Natural killer cell (primary cell): Measurements from ENCODE around the gene ACOT7. TPM values are rescaled to one million over a fixed set of nuclear protein-coding genes. Genes with fewer than 3 reads are reported as not detected.
"Not testable (repeated sequence)": the region's sequence is repeated elsewhere in the genome, so short reads cannot be mapped to it uniquely, and the experiment has no call there.

Experiments used
- ATAC-seq, 3 donors: fragments of 150-1000 bp in 2 of 3; fragments of 200-7000 bp in 1 of 3; cut with Tn5 transposase; 1 replicate in 1 of 3; 2 replicates in 2 of 3; pipeline ENCODE4 v1.10.0; 2021; ENCODE audit warnings: mild to moderate bottlenecking in 2 of 3, moderate library complexity in 2 of 3
- DNase-seq, 2 donors: peaks; one replicate each; pipeline versions ENCODE4 v3.0.0 to v3.0.0-alpha.2; 2013 to 2021; ENCODE audit warnings: mixed read lengths in 1 of 2
- H3K27ac ChIP-seq: one replicate; pipeline ENCODE4 v1.5.1; 2013; ENCODE audit warnings: mild to moderate bottlenecking, low read length
- H3K27me3 ChIP-seq: one replicate; pipeline ENCODE4 v1.6.1; 2013; ENCODE audit warnings: low read length; ENCODE audit not compliant: control insufficient read depth, insufficient read depth
- H3K36me3 ChIP-seq: one replicate; pipeline ENCODE4 v1.6.1; 2013; ENCODE audit warnings: low read length; ENCODE audit not compliant: control insufficient read depth, insufficient read depth
- H3K4me1 ChIP-seq: one replicate; pipeline ENCODE4 v1.6.1; 2013; ENCODE audit warnings: low read length; ENCODE audit not compliant: control insufficient read depth, insufficient read depth
- H3K4me3 ChIP-seq: one replicate; pipeline ENCODE4 v1.5.1; 2013; ENCODE audit warnings: low read length
- H3K9me3 ChIP-seq: one replicate; pipeline ENCODE4 v1.6.1; 2013; ENCODE audit warnings: low read length; ENCODE audit not compliant: control insufficient read depth, insufficient read depth
- H3K27ac Mint-ChIP-seq, 2 donors: one replicate each; pipeline ENCODE4 v1.8.0; 2022; ENCODE audit warnings: mild to moderate bottlenecking in 2 of 2, mixed read lengths in 2 of 2, moderate library complexity in 1 of 2
- H3K27me3 Mint-ChIP-seq, 2 donors: one replicate each; pipeline ENCODE4 v1.8.0; 2022; ENCODE audit warnings: low read depth in 2 of 2, mixed read lengths in 2 of 2
- H3K36me3 Mint-ChIP-seq: one replicate; pipeline ENCODE4 v1.8.0; 2022; ENCODE audit warnings: mixed read lengths
- H3K4me1 Mint-ChIP-seq, 2 donors: one replicate each; pipeline ENCODE4 v1.8.0; 2022; ENCODE audit warnings: mixed read lengths in 2 of 2
- H3K4me3 Mint-ChIP-seq: one replicate; pipeline ENCODE4 v1.8.0; 2022; ENCODE audit warnings: mild to moderate bottlenecking, moderate library complexity, mixed read lengths
- H3K9me3 Mint-ChIP-seq, 2 donors: one replicate each; pipeline ENCODE4 v1.8.0; 2022; ENCODE audit warnings: mixed read lengths in 2 of 2
- CTCF ChIP-seq: fragments of 200-600 bp; IDR thresholded peaks from one replicate; pipeline ENCODE4 v1.8.0; 2022; ENCODE audit warnings: antibody characterized with exemption
- WGBS: methylation state at CpG from one replicate; pipeline ENCODE4 v1.1.7; 2013; ENCODE audit warnings: missing lambda C conversion rate; ENCODE audit not compliant: insufficient coverage; 5-methylcytosine and 5-hydroxymethylcytosine counted together
- intact Hi-C: fragments of 100-400 bp; cut with micrococcal nuclease; formaldehyde crosslinking; loops from one replicate; pipeline ENCODE4 v1.14.2; 2022
- total RNA-seq, 4 donors: library from RNA; stranded (reverse); fragments of 120-200 nt in 1 of 4; gene quantifications; one replicate each; pipeline versions ENCODE4 v1.2.3 to v1.2.4, GENCODE V29; 2013 to 2022

Gene ACOT7
- total RNA-seq, 3 donors from 2014 or later (not counting 1 experiment from before 2014, with no cell fraction given), result 11.5 to 16.9 (median 15.4) TPM

GRCh38 chr1:6395130-6395529 lies 1.6 kb upstream of the ACOT7 start:
- H3K4me3 Mint-ChIP-seq, result peak overlapping the region; percentile 69
- H3K36me3 Mint-ChIP-seq, H3K36me3 ChIP-seq, DNase-seq, H3K27me3 Mint-ChIP-seq, ATAC-seq, H3K9me3 ChIP-seq, intact Hi-C loops, H3K27me3 ChIP-seq, H3K4me3 ChIP-seq, H3K27ac ChIP-seq, H3K9me3 Mint-ChIP-seq: not testable (repeated sequence)
- WGBS, result 72% methylated on average over 7 of the region's 8 CpGs
- H3K4me1 ChIP-seq, result peaks cover 24% of the 10 kb centered on the region
- peak overlapping the region; percentile 40 to 88 for H3K27ac Mint-ChIP-seq
- H3K4me1 Mint-ChIP-seq, result peaks cover 21 to 28% of the 10 kb centered on the region in 2 donors

- WGBS, result under 1% methylated on average over 83 of the region's 83 CpGs
- peaks cover 24% of the 10 kb centered on the region for H3K4me1 ChIP-seq
- H3K9me3 ChIP-seq, result no peaks in the 10 kb centered on the region
- no peaks in the 10 kb centered on the region for H3K27me3 ChIP-seq
- H3K36me3 ChIP-seq, result no peaks in the 10 kb centered on the region
- intact Hi-C loops, result loop anchor here (2.0 kb wide), 1 partner anchor 28 kb away; no protein-coding TSS in a partner anchor
- Mint-ChIP-seq H3K27ac (peak overlapping the region; percentile 88), H3K4me3 (peak overlapping the region; percentile 89), H3K36me3 (no peaks in the 10 kb centered on the region), H3K9me3 (no peaks in the 10 kb centered on the region), H3K4me1 (peaks cover 21 to 23% of the 10 kb centered on the region in 2 donors), H3K27me3 (no peaks in the 10 kb centered on the region)
- no peak overlapping the region for H3K27ac ChIP-seq
- peak in 1 of 2 donors; percentile 17 for DNase-seq
- peak overlapping the region; percentile 8 for H3K4me3 ChIP-seq
- no peak for TF ChIP-seq CTCF
- no peak for ATAC-seq
Measured at GRCh38 chr1:6392809-6393399, 663 bp downstream of the ACOT7 start.

GRCh38 chr1:6391951-6392808 lies 1.4 kb downstream of the ACOT7 start:
- H3K27ac Mint-ChIP-seq, result peak overlapping the region; percentile 9 to 88
- no peak overlapping the region for H3K4me3 ChIP-seq
- intact Hi-C loops, result loop anchor here (2.0 kb wide), 1 partner anchor 27 kb away; no protein-coding TSS in a partner anchor
- no peak for TF ChIP-seq CTCF
- 38% methylated on average over 16 of the region's 16 CpGs for WGBS
- H3K36me3 ChIP-seq, result no peaks in the 10 kb centered on the region
- no peaks in the 10 kb centered on the region for H3K9me3 ChIP-seq
- peaks cover 24% of the 10 kb centered on the region for H3K4me1 ChIP-seq
- no peaks in the 10 kb centered on the region for H3K9me3 Mint-ChIP-seq
- H3K27me3 ChIP-seq, result no peaks in the 10 kb centered on the region
- H3K4me3 Mint-ChIP-seq, result peak overlapping the region; percentile 74
- ATAC-seq (no peak), DNase-seq (peak in 1 of 2 donors; percentile 23)
- no peak overlapping the region for H3K27ac ChIP-seq
- peaks cover 21 to 23% of the 10 kb centered on the region in 2 donors for H3K4me1 Mint-ChIP-seq
- no peaks in the 10 kb centered on the region for H3K27me3 Mint-ChIP-seq
- no peaks in the 10 kb centered on the region for H3K36me3 Mint-ChIP-seq

GRCh38 chr1:6389971-6390370 lies 3.6 kb downstream of the ACOT7 start:
- ATAC-seq, result no peak
- no peak overlapping the region for H3K27ac Mint-ChIP-seq
- no peaks in the 10 kb centered on the region for H3K27me3 Mint-ChIP-seq
- H3K4me1 Mint-ChIP-seq, result peaks cover 16 to 24% of the 10 kb centered on the region in 2 donors
- TF ChIP-seq CTCF, result no peak
- WGBS, result 94% methylated on average over 9 of the region's 9 CpGs
- Histone ChIP-seq H3K27ac (no peak overlapping the region), H3K27me3 (no peaks in the 10 kb centered on the region), H3K4me1 (peaks cover 22% of the 10 kb centered on the region), H3K9me3 (no peaks in the 10 kb centered on the region), H3K36me3 (no peaks in the 10 kb centered on the region), H3K4me3 (no peak overlapping the region)
- no peak for DNase-seq
- no peak overlapping the region for H3K4me3 Mint-ChIP-seq
- intact Hi-C loops, result no loop called here
- H3K9me3 Mint-ChIP-seq, result no peaks in the 10 kb centered on the region
- H3K36me3 Mint-ChIP-seq, result no peaks in the 10 kb centered on the region
